ENCODE data around the gene TMEM135.
"Not testable (repeated sequence)": the region's sequence is repeated elsewhere in the genome, so short reads cannot be mapped to it uniquely, and the experiment has no call there.

Gene TMEM135

DNA sequence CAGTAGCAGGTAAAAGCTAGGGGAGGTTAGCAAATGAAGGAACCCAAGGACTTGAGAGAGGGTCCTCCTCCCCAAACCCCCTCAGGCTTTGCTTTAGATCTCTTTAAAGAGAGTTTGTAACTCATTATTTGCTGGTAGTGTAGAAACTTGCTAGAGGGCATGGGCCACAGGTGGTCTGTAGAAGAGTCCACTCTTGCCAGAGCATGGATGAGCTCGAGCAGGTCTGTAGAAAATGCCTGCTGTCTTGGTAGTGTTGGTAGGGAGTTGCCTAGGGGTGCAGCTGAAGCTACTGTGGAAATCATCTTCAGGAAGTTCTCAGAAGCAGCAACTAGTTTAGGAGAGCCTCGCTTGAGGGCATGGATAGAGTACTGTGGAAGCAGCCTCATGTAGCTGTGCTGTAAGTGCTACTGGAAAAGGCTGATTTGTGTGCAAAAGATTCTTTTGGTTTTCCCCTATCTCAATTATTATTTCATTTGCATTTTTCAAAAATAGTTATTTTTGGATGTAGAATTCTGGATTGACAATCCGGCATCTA lies 104.3 kb downstream of the TMEM135 start:
- DNase-seq (ENCODE audit: low read depth): no peak

DNA sequence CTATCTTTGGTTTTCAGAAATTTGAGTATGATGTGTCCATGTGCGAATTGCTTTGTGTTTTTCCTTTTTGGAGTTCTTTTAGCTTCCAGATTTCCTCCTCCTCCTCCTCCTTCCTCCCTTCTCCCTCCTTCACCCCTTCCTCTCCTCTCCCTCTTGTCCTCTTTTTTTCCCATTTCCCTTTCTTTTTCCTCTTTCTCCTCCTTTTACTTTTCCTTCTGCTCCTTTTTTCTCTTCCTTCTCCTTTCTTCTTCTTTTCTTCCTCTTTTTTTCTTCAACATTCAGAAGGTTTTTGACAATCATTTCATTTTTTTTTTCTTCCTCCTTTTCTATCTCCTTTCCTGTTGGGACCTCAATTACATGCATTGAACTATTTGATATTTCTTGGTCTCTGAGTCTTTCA lies 104.9 kb downstream of the TMEM135 start:
- DNase-seq (ENCODE audit: low read depth): no peak

DNA sequence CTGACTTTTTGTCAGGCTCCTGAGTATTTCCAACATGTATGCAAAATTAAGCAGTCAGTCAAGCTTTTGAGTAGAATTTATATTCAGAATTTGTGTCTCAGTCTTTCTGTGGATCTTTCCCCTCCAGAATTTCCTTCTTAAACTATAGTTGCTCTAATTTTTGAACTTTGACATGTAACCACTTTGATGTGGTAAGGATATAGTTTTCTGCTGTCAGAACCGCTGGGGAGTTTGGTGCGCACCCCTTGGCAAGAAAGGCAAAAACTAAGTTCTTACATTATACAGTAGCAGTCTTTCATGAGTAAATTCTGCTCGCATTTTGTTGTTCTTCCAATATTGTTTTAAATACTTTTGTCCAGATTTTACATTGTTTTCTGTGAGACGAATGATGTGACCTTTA lies 105.9 kb downstream of the TMEM135 start:
- DNase-seq (ENCODE audit: low read depth): no peak

DNA sequence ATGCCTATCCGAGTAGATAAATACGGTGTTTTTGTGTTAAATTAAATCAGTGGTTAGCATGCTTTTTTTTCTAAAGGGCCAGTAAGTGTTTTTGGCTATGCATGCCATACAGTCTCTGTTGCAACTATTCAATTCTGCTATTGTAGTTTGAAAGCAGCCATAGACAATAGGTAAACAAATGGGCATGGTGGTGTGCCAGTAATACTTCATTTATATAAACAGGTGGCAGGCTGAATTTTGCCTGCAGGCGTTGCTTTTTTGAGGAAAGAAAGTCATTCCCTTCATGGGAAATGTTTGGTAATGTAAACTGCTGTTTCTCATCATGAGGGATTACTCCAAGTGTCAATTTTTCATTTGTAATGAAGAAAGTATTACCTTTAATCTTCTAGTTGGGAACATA lies 106.5 kb downstream of the TMEM135 start:
- no peak for DNase-seq (ENCODE audit: low read depth)

GRCh38 chr11:87148749-87149148 lies 111.0 kb downstream of the TMEM135 start:
- no peak for DNase-seq (ENCODE audit: low read depth)

GRCh38 chr11:87149782-87150181 lies 112.0 kb downstream of the TMEM135 start:
- DNase-seq (ENCODE audit: low read depth): not testable (repeated sequence)

GRCh38 chr11:87150936-87151335 lies 113.2 kb downstream of the TMEM135 start:
- DNase-seq (ENCODE audit: low read depth): peak; percentile 32

DNA sequence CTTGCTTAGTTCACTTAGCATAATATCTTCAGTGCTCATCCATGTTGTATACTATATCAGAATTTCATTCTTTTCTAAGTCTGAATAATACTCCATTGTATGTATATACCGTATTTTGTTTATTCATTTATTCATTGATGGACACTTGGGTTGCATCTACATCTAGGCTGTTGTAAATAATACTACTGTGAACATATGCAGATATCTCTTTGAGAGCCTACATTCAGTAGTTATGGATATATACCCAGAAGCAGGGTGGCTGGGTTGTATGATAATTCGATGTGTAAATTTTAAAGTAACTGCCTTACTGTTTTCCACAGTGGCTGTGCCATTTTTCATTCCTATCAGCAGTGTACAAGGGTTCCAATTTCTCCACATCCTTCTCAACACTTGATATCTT lies 116.5 kb downstream of the TMEM135 start:
- no peak for DNase-seq (ENCODE audit: low read depth)

DNA sequence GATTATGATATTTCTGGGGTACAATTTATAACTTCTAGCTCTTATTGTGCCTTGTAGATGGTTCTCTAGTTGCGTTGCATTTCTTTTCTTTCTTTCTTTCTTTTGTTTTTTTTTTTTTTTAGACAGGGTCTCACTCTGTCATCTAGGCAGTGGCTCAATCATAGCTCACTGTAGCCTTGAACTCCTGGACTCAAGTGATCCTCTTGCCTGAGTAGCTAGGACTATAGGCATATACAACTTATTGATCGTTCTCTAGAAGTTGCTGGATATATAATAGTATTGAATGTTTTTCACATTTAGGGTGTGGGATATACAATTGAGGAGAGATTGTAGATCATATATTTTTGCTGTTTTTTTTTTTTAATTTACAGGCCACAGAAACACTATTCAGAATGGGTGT lies 119.2 kb downstream of the TMEM135 start:
- no peak for DNase-seq (ENCODE audit: low read depth)

DNA sequence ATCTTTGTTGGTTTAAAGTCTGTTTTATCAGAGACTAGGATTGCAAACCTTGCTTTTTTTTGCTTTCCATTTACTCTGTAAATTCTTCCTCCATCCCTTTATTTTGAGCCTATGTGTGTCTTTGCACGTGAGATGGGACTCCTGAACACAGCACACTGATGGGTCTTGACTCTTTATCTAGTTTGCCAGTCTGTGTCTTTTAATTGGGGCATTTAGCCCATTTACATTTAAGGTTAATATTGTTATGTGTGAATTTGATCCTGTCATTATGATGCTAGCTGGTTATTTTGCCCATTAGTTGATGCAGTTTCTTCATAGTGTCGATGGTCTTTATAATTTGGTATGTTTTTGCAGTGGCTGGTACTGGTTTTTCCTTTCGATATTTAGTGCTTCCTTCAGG lies 131.3 kb downstream of the TMEM135 start:
- not testable (repeated sequence) for DNase-seq (ENCODE audit: low read depth)

GRCh38 chr11:87173185-87174039 lies 135.7 kb downstream of the TMEM135 start:
- DNase-seq (ENCODE audit: low read depth): peak; percentile 74

- no peak for DNase-seq (ENCODE audit: low read depth)
Measured at GRCh38 chr11:87174870-87175269, 137.1 kb downstream of the TMEM135 start.

DNA sequence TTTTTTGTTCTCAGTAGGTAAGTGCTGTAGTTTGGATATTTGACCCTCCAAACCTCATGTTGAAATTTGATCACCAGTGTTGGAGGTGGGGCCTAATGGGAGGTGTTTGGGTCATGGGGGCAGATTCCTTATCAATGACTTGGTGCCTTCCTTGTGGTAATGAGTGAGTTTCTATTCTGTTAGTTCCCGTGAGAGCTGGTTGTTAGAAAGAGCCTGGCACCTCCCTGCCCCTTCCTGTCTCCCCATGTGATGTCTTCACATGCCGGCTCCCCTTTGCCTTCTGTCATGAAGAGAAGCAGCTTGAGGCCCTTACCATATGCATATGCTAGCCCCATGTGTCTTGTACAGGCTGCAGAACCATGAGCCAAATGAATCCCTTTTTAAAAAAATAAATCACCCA lies 138.3 kb downstream of the TMEM135 start:
- DNase-seq (ENCODE audit: low read depth): peak; percentile 23

DNA sequence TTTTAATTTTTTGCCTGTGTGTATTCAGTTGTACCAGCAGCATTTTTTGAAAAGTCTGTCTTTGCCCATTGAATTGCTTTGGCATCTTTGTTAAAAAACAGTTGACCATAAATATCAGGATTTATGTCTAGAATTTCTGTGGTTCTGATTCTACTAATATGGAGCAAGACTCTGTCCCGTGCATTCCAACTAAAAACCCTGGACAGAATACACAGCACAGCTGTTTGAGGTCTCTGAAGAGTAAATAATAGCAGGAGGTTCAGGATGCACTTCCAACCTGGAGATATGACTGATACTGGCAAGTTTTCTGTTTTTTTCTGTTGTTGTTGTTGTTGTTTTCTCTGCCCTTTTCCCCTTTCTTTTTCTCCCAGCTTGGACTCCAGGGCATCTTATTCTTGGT lies 141.9 kb downstream of the TMEM135 start:
- DNase-seq (ENCODE audit: low read depth): peak; percentile 29

GRCh38 chr11:87180742-87181141 lies 143.0 kb downstream of the TMEM135 start:
- peak; percentile 50 for DNase-seq (ENCODE audit: low read depth)

GRCh38 chr11:87181143-87181542 lies 143.4 kb downstream of the TMEM135 start:
- no peak for DNase-seq (ENCODE audit: low read depth)

DNA sequence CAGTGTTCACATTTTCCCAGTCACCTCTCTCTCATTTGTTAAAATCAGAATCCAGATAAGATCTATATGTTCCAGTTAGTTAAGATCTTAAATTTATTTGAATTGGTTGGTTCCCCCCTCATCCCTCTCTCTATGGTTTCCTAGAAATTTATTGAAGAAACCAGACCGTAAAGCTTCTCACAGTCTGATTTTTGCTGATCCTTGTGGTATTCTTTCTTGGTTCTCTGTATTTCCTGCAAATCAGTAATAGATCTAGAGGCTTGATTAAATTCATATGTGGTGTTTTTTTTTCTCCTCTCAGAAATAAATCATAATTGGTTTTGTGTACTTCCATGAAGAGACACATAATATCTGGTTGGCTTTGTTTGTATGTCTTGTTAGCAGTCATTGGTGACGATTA lies 147.5 kb downstream of the TMEM135 start:
- no peak for DNase-seq (ENCODE audit: low read depth)

DNA sequence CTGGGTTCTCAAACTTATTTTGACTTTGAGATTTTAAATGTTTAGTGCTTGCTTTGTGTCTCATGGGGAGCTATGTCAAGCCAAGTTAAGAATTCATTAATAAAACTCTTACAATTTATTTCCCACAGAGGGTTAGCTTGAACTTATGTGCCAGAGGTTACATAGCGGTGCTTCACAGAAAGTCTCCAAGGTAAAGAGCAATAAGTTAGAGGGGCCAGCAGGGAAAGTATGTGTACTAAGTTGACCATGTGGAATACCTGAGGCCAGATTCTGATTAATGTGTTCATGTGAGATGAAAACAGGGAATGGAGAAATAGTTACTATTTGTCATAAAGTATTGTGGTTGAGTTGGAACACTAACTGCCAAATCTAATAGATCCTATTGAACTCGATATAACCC lies 149.3 kb downstream of the TMEM135 start:
- DNase-seq (ENCODE audit: low read depth): no peak

GRCh38 chr11:87187930-87188329 lies 150.2 kb downstream of the TMEM135 start:
- no peak for DNase-seq (ENCODE audit: low read depth)

DNA sequence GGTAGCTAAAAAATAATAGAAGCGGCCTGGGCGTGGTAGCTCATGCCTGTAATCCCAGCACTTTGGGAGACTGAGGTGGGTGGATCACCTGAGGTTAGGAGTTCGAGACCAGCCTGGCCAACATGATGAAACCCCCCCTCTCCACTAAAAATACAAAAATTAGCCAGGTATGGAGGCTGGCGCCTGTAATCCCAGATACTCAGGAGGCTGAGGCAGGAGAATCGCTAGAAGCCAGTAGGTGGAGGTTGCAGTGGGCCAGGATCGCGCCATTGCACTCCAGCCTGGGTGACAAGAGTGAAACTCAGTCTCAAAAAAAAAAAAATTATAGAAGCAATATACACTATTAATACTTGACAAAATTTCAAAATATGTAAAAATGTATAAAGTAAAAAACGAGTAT lies 150.7 kb downstream of the TMEM135 start:
- DNase-seq (ENCODE audit: low read depth): not testable (repeated sequence)

- not testable (repeated sequence) for DNase-seq (ENCODE audit: low read depth)
Measured at GRCh38 chr11:87188921-87189320, 151.2 kb downstream of the TMEM135 start.

- no peak for DNase-seq (ENCODE audit: low read depth)
Measured at GRCh38 chr11:87190071-87190470, 152.3 kb downstream of the TMEM135 start.

GRCh38 chr11:87193756-87194470 lies 156.2 kb downstream of the TMEM135 start:
- DNase-seq (ENCODE audit: low read depth): peak; percentile 34

All from amniotic epithelial cell (primary cell).